GM23338 (cell line): ENCODE measurements around the gene FBXO11. TPM values are rescaled to one million over a fixed set of nuclear protein-coding genes. Genes with fewer than 3 reads are reported as not detected.

ENCODE experiments used
- ATAC-seq: fragments of 200-7000 bp; cut with Tn5 transposase; 3 replicates; pipeline ENCODE4 v1.9.1; 2020
- DNase-seq: peaks from one replicate; pipeline ENCODE4 v3.0.0-alpha.2; 2015; ENCODE audit warnings: low spot score
- H2AFZ ChIP-seq: fragments of 200-600 bp; sonication (generic); 2 replicates; pipeline ENCODE4 v1.8.0; 2016; ENCODE audit warnings: antibody characterized with exemption, mild to moderate bottlenecking, moderate library complexity
- H3F3A ChIP-seq: fragments of 200-600 bp; sonication (generic); replicated peaks from 2 replicates; pipeline ENCODE4 v1.8.0; 2017; ENCODE audit warnings: antibody characterized with exemption, mixed run types, low read depth
- H3K27ac ChIP-seq: fragments of 200-600 bp; sonication (generic); 2 replicates; pipeline ENCODE4 v1.6.1; 2016; ENCODE audit warnings: low read depth
- H3K27me3 ChIP-seq: fragments of 200-600 bp; sonication (generic); 2 replicates; pipeline ENCODE4 v1.8.0; 2016; ENCODE audit warnings: mild to moderate bottlenecking, mixed run types, moderate library complexity; ENCODE audit not compliant: insufficient read depth
- H3K36me3 ChIP-seq: fragments of 200-600 bp; sonication (generic); 2 replicates; pipeline ENCODE4 v1.8.0; 2016; ENCODE audit warnings: mild to moderate bottlenecking; ENCODE audit not compliant: insufficient read depth
- H3K4me1 ChIP-seq: fragments of 200-600 bp; sonication (generic); 2 replicates; pipeline ENCODE4 v1.8.0; 2016; ENCODE audit warnings: mild to moderate bottlenecking, moderate library complexity; ENCODE audit not compliant: insufficient read depth
- H3K4me2 ChIP-seq: fragments of 200-600 bp; sonication (generic); 2 replicates; pipeline ENCODE4 v1.7.1; 2017; ENCODE audit warnings: mixed run types
- H3K4me3 ChIP-seq: fragments of 200-600 bp; sonication (generic); 2 replicates; pipeline ENCODE4 v1.6.1; 2016; ENCODE audit warnings: mixed run types
- H3K79me2 ChIP-seq: fragments of 200-600 bp; sonication (generic); replicated peaks from 2 replicates; pipeline ENCODE4 v1.8.0; 2017; ENCODE audit warnings: mild to moderate bottlenecking; ENCODE audit not compliant: insufficient read depth
- H3K9me2 ChIP-seq: fragments of 200-600 bp; sonication (generic); 2 replicates; pipeline ENCODE4 v1.8.0; 2017; ENCODE audit not compliant: insufficient read depth
- H4K20me1 ChIP-seq: fragments of 200-600 bp; sonication (generic); replicated peaks from 2 replicates; pipeline ENCODE4 v1.8.0; 2017; ENCODE audit warnings: mild to moderate bottlenecking; ENCODE audit not compliant: insufficient read depth
- H3K27ac Mint-ChIP-seq: 2 replicates; pipeline ENCODE4 v1.8.0; 2020; ENCODE audit warnings: inconsistent platforms, mild to moderate bottlenecking, moderate library complexity, mixed read lengths
- H3K27me3 Mint-ChIP-seq: 3 replicates; pipeline ENCODE4 v1.8.0; 2022; ENCODE audit warnings: low read depth, mild to moderate bottlenecking, moderate library complexity, mixed read lengths, inconsistent platforms; ENCODE audit not compliant: insufficient read depth, poor library complexity
- H3K36me3 Mint-ChIP-seq: 3 replicates; pipeline ENCODE4 v1.8.0; 2021; ENCODE audit warnings: low read depth, mild to moderate bottlenecking, inconsistent platforms, moderate library complexity, mixed read lengths
- H3K4me1 Mint-ChIP-seq: 3 replicates; pipeline ENCODE4 v1.8.0; 2020; ENCODE audit warnings: mild to moderate bottlenecking, inconsistent platforms, mixed read lengths
- H3K4me3 Mint-ChIP-seq: 3 replicates; pipeline ENCODE4 v1.8.0; 2021; ENCODE audit warnings: moderate library complexity, mild to moderate bottlenecking, inconsistent platforms, mixed read lengths
- H3K9me3 Mint-ChIP-seq: 3 replicates; pipeline ENCODE4 v1.8.0; 2020; ENCODE audit warnings: moderate library complexity, mild to moderate bottlenecking, inconsistent platforms, mixed read lengths
- EZH2 ChIP-seq: fragments of 200-600 bp; sonication (generic); IDR thresholded peaks from one replicate; pipeline ENCODE4 v1.8.0; 2017; ENCODE audit warnings: antibody characterized with exemption, mild to moderate bottlenecking, low read depth; ENCODE audit not compliant: unreplicated experiment
- EZH2phosphoT487 ChIP-seq: fragments of 200-600 bp; sonication (generic); IDR thresholded peaks from one replicate; pipeline ENCODE4 v1.8.1; 2018; ENCODE audit warnings: antibody characterized with exemption; ENCODE audit not compliant: unreplicated experiment
- JUNB ChIP-seq: IDR thresholded peaks from one replicate; pipeline ENCODE4 v1.6.1; 2016; ENCODE audit warnings: antibody characterized with exemption; ENCODE audit not compliant: unreplicated experiment
- NANOG ChIP-seq: IDR thresholded peaks from 2 replicates; pipeline ENCODE4 v1.6.1; 2016; ENCODE audit warnings: antibody characterized with exemption, borderline replicate concordance
- POLR2AphosphoS5 ChIP-seq: IDR thresholded peaks from 2 replicates; pipeline ENCODE4 v1.6.1; 2016; ENCODE audit warnings: antibody characterized with exemption, low read depth
- ZNF114 ChIP-seq: fragments of 250-450 bp; sonication (Bioruptor Pico); IDR thresholded peaks from 2 replicates; pipeline ENCODE4 v1.5.0; 2020; ENCODE audit warnings: mild to moderate bottlenecking, moderate library complexity
- ZNF331 ChIP-seq: fragments of 250-450 bp; sonication (Bioruptor Pico); IDR thresholded peaks from 2 replicates; pipeline ENCODE4 v1.5.0; 2020; ENCODE audit warnings: low read depth, mild to moderate bottlenecking, moderate library complexity
- polyA plus RNA-seq: library from polyadenylated mRNA; unstranded; fragments of >200 nt; fragmentation: Nextera tagmentation; extraction: Ambion mirVana; gene quantifications from 2 replicates; pipeline ENCODE4 v1.2.1, GENCODE V29; 2016
- total RNA-seq: library from RNA; depleted of rRNA; stranded (reverse); fragments of >200 nt; shearing (Covaris generic); gene quantifications from 2 replicates; pipeline ENCODE4 v1.2.3, GENCODE V29; 2014
- TF ChIP-seq, protein P1 (sequence below): IDR thresholded peaks from one replicate; pipeline ENCODE4 v1.6.1; 2018; ENCODE audit warnings: antibody characterized with exemption; ENCODE audit not compliant: unreplicated experiment
- TF ChIP-seq, protein P2 (sequence below): fragments of 250-450 bp; sonication (Bioruptor Pico); IDR thresholded peaks from 2 replicates; pipeline ENCODE4 v1.5.0; 2020; ENCODE audit warnings: mild to moderate bottlenecking, moderate library complexity
- TF ChIP-seq, protein P3 (sequence below), 2 experiments: fragments of 200-600 bp in 1 of 2; sonication (generic) in 1 of 2; conservative IDR thresholded peaks; 2 replicates each; pipeline versions ENCODE4 v1.5.1 to v1.6.1; 2016 to 2017; ENCODE audit warnings: antibody characterized with exemption in 2 of 2, low read depth in 2 of 2, mild to moderate bottlenecking in 2 of 2, moderate library complexity in 1 of 2

Gene FBXO11
- total and polyA plus RNA-seq, 2 experiments from 2014 or later, result 21.5 to 52.7 TPM

DNA sequence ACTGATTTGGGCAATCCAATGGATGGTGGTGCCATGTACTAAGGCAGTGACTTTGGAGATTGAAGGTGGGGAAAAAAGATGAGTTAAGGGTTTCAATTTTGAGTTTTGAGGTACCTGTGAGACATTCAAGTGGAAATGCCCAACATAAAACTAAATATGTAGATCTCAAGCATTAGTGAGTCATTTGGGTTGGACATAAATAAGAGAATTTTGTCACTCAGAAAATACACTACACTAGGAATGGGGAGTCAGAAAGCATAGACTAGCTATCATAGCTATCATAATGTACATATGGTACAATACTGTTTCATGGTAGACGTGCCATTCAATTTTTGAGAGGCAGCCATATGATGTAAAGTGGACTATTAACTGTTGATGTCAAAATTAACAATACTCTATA lies 56.1 kb downstream of the FBXO11 start (continued):
- TF ChIP-seq, protein P1, sequence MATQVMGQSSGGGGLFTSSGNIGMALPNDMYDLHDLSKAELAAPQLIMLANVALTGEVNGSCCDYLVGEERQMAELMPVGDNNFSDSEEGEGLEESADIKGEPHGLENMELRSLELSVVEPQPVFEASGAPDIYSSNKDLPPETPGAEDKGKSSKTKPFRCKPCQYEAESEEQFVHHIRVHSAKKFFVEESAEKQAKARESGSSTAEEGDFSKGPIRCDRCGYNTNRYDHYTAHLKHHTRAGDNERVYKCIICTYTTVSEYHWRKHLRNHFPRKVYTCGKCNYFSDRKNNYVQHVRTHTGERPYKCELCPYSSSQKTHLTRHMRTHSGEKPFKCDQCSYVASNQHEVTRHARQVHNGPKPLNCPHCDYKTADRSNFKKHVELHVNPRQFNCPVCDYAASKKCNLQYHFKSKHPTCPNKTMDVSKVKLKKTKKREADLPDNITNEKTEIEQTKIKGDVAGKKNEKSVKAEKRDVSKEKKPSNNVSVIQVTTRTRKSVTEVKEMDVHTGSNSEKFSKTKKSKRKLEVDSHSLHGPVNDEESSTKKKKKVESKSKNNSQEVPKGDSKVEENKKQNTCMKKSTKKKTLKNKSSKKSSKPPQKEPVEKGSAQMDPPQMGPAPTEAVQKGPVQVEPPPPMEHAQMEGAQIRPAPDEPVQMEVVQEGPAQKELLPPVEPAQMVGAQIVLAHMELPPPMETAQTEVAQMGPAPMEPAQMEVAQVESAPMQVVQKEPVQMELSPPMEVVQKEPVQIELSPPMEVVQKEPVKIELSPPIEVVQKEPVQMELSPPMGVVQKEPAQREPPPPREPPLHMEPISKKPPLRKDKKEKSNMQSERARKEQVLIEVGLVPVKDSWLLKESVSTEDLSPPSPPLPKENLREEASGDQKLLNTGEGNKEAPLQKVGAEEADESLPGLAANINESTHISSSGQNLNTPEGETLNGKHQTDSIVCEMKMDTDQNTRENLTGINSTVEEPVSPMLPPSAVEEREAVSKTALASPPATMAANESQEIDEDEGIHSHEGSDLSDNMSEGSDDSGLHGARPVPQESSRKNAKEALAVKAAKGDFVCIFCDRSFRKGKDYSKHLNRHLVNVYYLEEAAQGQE, result no peak
- TF ChIP-seq EZH2 (no peak), EZH2phosphoT487 (no peak)

DNA sequence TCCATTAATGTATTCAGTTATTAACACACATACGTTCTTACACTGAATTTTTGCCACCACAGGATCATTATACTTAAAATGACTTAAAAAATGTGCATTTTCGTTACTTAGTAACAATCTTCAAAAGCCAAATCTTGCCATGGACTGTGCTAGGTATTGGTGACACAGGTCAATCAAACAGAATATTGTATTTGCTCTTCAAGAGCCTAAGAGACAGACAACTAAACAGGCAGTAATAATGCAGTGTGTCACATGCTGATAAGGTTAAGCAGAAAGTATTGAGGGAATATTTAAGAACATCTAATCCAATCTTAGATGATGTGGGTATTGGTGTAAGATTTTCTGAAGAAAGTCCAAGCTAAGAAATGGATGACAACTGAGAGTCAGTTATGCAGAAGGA lies 56.9 kb downstream of the FBXO11 start:
- no peak for DNase-seq
- no peaks in the 10 kb centered on the region for H3K36me3 ChIP-seq
- Mint-ChIP-seq H3K27me3 (peaks cover 2% of the 10 kb centered on the region), H3K27ac (no peak overlapping the region), H3K9me3 (no peaks in the 10 kb centered on the region), H3K4me1 (no peaks in the 10 kb centered on the region; the same call in 2 of the 3 replicates), H3K4me3 (no peak overlapping the region), H3K36me3 (peaks cover 4% of the 10 kb centered on the region; the same call in 2 of the 3 replicates)
- no peak overlapping the region for H3K27ac ChIP-seq
- H3K4me2 ChIP-seq, result no peak overlapping the region
- no peak overlapping the region for H3K4me3 ChIP-seq
- no peaks in the 10 kb centered on the region for H3F3A ChIP-seq
- peaks cover 30% of the 10 kb centered on the region for H4K20me1 ChIP-seq
- H3K4me1 ChIP-seq, result no peaks in the 10 kb centered on the region
- ATAC-seq, result no peak
- no peak overlapping the region for H2AFZ ChIP-seq
- no peaks in the 10 kb centered on the region for H3K27me3 ChIP-seq
- H3K9me2 ChIP-seq, result no peaks in the 10 kb centered on the region
- peaks cover 98% of the 10 kb centered on the region for H3K79me2 ChIP-seq
- TF ChIP-seq EZH2 (no peak), NANOG (no peak), JUNB (no peak), ZNF331 (CRISPR knock-in tag) (no peak), POLR2AphosphoS5 (no peak), ZNF114 (CRISPR knock-in tag) (no peak)
- TF ChIP-seq, protein P2, sequence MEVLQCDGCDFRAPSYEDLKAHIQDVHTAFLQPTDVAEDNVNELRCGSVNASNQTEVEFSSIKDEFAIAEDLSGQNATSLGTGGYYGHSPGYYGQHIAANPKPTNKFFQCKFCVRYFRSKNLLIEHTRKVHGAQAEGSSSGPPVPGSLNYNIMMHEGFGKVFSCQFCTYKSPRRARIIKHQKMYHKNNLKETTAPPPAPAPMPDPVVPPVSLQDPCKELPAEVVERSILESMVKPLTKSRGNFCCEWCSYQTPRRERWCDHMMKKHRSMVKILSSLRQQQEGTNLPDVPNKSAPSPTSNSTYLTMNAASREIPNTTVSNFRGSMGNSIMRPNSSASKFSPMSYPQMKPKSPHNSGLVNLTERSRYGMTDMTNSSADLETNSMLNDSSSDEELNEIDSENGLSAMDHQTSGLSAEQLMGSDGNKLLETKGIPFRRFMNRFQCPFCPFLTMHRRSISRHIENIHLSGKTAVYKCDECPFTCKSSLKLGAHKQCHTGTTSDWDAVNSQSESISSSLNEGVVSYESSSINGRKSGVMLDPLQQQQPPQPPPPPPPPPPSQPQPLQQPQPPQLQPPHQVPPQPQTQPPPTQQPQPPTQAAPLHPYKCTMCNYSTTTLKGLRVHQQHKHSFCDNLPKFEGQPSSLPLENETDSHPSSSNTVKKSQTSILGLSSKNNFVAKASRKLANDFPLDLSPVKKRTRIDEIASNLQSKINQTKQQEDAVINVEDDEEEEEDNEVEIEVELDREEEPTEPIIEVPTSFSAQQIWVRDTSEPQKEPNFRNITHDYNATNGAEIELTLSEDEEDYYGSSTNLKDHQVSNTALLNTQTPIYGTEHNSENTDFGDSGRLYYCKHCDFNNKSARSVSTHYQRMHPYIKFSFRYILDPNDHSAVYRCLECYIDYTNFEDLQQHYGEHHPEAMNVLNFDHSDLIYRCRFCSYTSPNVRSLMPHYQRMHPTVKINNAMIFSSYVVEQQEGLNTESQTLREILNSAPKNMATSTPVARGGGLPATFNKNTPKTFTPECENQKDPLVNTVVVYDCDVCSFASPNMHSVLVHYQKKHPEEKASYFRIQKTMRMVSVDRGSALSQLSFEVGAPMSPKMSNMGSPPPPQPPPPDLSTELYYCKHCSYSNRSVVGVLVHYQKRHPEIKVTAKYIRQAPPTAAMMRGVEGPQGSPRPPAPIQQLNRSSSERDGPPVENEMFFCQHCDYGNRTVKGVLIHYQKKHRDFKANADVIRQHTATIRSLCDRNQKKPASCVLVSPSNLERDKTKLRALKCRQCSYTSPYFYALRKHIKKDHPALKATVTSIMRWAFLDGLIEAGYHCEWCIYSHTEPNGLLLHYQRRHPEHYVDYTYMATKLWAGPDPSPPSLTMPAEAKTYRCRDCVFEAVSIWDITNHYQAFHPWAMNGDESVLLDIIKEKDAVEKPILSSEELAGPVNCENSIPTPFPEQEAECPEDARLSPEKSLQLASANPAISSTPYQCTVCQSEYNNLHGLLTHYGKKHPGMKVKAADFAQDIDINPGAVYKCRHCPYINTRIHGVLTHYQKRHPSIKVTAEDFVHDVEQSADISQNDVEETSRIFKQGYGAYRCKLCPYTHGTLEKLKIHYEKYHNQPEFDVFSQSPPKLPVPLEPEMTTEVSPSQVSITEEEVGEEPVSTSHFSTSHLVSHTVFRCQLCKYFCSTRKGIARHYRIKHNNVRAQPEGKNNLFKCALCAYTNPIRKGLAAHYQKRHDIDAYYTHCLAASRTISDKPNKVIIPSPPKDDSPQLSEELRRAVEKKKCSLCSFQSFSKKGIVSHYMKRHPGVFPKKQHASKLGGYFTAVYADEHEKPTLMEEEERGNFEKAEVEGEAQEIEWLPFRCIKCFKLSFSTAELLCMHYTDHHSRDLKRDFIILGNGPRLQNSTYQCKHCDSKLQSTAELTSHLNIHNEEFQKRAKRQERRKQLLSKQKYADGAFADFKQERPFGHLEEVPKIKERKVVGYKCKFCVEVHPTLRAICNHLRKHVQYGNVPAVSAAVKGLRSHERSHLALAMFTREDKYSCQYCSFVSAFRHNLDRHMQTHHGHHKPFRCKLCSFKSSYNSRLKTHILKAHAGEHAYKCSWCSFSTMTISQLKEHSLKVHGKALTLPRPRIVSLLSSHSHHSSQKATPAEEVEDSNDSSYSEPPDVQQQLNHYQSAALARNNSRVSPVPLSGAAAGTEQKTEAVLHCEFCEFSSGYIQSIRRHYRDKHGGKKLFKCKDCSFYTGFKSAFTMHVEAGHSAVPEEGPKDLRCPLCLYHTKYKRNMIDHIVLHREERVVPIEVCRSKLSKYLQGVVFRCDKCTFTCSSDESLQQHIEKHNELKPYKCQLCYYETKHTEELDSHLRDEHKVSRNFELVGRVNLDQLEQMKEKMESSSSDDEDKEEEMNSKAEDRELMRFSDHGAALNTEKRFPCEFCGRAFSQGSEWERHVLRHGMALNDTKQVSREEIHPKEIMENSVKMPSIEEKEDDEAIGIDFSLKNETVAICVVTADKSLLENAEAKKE (CRISPR knock-in tag), result no peak
- TF ChIP-seq, protein P3, sequence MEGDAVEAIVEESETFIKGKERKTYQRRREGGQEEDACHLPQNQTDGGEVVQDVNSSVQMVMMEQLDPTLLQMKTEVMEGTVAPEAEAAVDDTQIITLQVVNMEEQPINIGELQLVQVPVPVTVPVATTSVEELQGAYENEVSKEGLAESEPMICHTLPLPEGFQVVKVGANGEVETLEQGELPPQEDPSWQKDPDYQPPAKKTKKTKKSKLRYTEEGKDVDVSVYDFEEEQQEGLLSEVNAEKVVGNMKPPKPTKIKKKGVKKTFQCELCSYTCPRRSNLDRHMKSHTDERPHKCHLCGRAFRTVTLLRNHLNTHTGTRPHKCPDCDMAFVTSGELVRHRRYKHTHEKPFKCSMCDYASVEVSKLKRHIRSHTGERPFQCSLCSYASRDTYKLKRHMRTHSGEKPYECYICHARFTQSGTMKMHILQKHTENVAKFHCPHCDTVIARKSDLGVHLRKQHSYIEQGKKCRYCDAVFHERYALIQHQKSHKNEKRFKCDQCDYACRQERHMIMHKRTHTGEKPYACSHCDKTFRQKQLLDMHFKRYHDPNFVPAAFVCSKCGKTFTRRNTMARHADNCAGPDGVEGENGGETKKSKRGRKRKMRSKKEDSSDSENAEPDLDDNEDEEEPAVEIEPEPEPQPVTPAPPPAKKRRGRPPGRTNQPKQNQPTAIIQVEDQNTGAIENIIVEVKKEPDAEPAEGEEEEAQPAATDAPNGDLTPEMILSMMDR (conservative IDR thresholded peaks at IDR 0.05; ENCODE audit: low read depth in 2 of 2), result no peak
- TF ChIP-seq, protein P1, result no peak
